H1 (cell line): ENCODE data around the gene SMC6. TPM values are rescaled to one million over a fixed set of nuclear protein-coding genes. Genes with fewer than 3 reads are reported as not detected.

Experiments used
- BACH1 ChIP-seq: IDR thresholded peaks from 2 replicates; pipeline ENCODE4 v1.6.1; 2012; ENCODE audit warnings: low read length, improper control_type of control experiment
- NRF1 ChIP-seq: IDR thresholded peaks from 2 replicates; pipeline ENCODE4 v1.6.1; 2011; ENCODE audit warnings: mild to moderate bottlenecking, low read depth, low read length, improper control_type of control experiment
- SUZ12 ChIP-seq: fragments of 200-600 bp; sonication (generic); IDR thresholded peaks from 2 replicates; pipeline ENCODE4 v1.6.1; 2012; ENCODE audit warnings: mild to moderate bottlenecking, inconsistent platforms, low read length, moderate library complexity, mixed read lengths
- polyA plus RNA-seq, 7 experiments: library from polyadenylated mRNA; depleted of rRNA in 3 of 7; stranded (reverse) in 5 of 7; unstranded in 2 of 7; fragments of >200 nt in 5 of 7; fragments of 200-250 nt in 2 of 7; gene quantifications; 1 replicate in 5 of 7; 2 replicates in 1 of 7; 4 replicates in 1 of 7; pipeline versions ENCODE4 v1.2.1 to v1.2.3, GENCODE V29; 2011 to 2013; ENCODE audit warnings: missing spikeins in 2 of 7, mixed read lengths in 2 of 7
- total RNA-seq: library from RNA; stranded (reverse); fragmentation: NEBNext Ultra II Directional; extraction: Animal tissue kit (Norgen Biotek cat#: 25700); gene quantifications from 2 replicates; pipeline ENCODE4 v1.2.1, GENCODE V29; 2021
- TF ChIP-seq, protein P1 (sequence below), 3 experiments: IDR thresholded peaks; 1 replicate in 2 of 3; 2 replicates in 1 of 3; pipeline versions ENCODE4 v1.5.1 to v1.6.1; 2011; ENCODE audit warnings: low read length in 3 of 3, mild to moderate bottlenecking in 3 of 3, inconsistent platforms in 2 of 3, low read depth in 1 of 3, moderate library complexity in 1 of 3; ENCODE audit not compliant: insufficient read depth in 1 of 3; ENCODE audit errors: control extremely low read depth in 1 of 3
- TF ChIP-seq, protein P2 (sequence below): IDR thresholded peaks from 2 replicates; pipeline ENCODE4 v1.6.1; 2012; ENCODE audit warnings: inconsistent platforms

Gene SMC6
- total and polyA plus RNA-seq, 2 of the 8 experiments (the other 6 are each of a cell fraction or from before 2014, with no cell fraction given), result 9.7 to 49.5 TPM

DNA sequence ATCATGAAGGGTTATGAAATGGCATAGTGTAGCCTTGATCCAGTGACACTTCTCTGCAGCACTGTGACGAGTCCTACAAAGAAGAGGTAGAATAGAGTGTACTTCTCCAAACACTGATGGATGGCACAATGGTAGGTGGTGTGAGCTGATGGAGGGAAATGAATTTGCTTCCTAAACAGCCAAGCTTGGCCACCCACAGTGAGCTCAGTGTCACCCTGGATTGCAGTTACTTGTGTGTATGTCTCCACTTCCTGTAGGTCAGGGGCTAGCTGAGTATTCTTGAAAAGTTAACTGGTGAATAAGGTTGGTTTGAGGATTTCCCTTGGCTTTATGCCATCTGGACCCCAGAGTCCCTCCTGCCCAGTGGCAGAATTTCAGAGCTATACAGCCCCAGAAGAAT is 137.2 kb downstream of the SMC6 start (continued):
- TF ChIP-seq, protein P1, sequence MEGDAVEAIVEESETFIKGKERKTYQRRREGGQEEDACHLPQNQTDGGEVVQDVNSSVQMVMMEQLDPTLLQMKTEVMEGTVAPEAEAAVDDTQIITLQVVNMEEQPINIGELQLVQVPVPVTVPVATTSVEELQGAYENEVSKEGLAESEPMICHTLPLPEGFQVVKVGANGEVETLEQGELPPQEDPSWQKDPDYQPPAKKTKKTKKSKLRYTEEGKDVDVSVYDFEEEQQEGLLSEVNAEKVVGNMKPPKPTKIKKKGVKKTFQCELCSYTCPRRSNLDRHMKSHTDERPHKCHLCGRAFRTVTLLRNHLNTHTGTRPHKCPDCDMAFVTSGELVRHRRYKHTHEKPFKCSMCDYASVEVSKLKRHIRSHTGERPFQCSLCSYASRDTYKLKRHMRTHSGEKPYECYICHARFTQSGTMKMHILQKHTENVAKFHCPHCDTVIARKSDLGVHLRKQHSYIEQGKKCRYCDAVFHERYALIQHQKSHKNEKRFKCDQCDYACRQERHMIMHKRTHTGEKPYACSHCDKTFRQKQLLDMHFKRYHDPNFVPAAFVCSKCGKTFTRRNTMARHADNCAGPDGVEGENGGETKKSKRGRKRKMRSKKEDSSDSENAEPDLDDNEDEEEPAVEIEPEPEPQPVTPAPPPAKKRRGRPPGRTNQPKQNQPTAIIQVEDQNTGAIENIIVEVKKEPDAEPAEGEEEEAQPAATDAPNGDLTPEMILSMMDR (IDR thresholded peaks at IDR 0.05; ENCODE audit: control extremely low read depth in 1 of 3, insufficient read depth in 1 of 3, low read depth in 1 of 3, low read length in 3 of 3), result no peak
- TF ChIP-seq SUZ12 (no peak), BACH1 (no peak), NRF1 (no peak)
- TF ChIP-seq, protein P2, sequence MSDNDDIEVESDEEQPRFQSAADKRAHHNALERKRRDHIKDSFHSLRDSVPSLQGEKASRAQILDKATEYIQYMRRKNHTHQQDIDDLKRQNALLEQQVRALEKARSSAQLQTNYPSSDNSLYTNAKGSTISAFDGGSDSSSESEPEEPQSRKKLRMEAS, result no peak
